ENCODE results near the gene TWF2.

GRCh38 chr3:52248816-52249547 is 10.0 kb upstream of the TWF2 start:
- no peak; the same call in 1 of the 2 replicates for TF ChIP-seq POLR2AphosphoS5 (IDR thresholded peaks at IDR 0.05; ENCODE audit: low read depth)
- no peak for TF ChIP-seq CTCF (IDR thresholded peaks at IDR 0.05; ENCODE audit: insufficient read depth, low read length)
- TF ChIP-seq GABPA (IDR thresholded peaks at IDR 0.05; ENCODE audit: low read depth) = no peak
